Colon (tissue), 2 donors: Measurements from ENCODE around the gene KLF14.
"Not testable (repeated sequence)": the region's sequence is repeated elsewhere in the genome, so short reads cannot be mapped to it uniquely, and the experiment has no call there.

ENCODE experiments used
- FAIRE-seq: peaks from 2 replicates; lab custom pipeline; 2012; peaks lifted over from hg19 to GRCh38; lab: Jason Lieb, UNC
- donor health status: control.
- donor health status: control.

The KLF14 gene

GRCh38 chr7:130733931-130734814, at the start of gene KLF14:
Gene KLF14, minus strand, starts transcription at chr7:130734207. Its CDS starts 174 bp downstream, at chr7:130734033.
- FAIRE-seq, result no peak

- no peak for FAIRE-seq
Observed at GRCh38 chr7:130781346-130781745, 47.3 kb upstream of the KLF14 start.

GRCh38 chr7:130777426-130777825, 43.4 kb upstream of the KLF14 start:
- no peak for FAIRE-seq

- not testable (repeated sequence) for FAIRE-seq
Observed at GRCh38 chr7:130772456-130772855, 38.4 kb upstream of the KLF14 start.

- no peak for FAIRE-seq
Observed at GRCh38 chr7:130768854-130769253, 34.8 kb upstream of the KLF14 start.

GRCh38 chr7:130764569-130764968, 30.6 kb upstream of the KLF14 start:
- not testable (repeated sequence) for FAIRE-seq

GRCh38 chr7:130758429-130759056, 24.5 kb upstream of the KLF14 start:
- FAIRE-seq, result peak; percentile 84

- FAIRE-seq, result no peak
Observed at GRCh38 chr7:130756316-130756715, 22.3 kb upstream of the KLF14 start.

- FAIRE-seq, result no peak
Observed at GRCh38 chr7:130752424-130752823, 18.4 kb upstream of the KLF14 start.

GRCh38 chr7:130750755-130751154, 16.7 kb upstream of the KLF14 start:
- FAIRE-seq, result no peak

- no peak for FAIRE-seq
Observed at GRCh38 chr7:130748531-130749389, 14.8 kb upstream of the KLF14 start.

- FAIRE-seq, result no peak
Observed at GRCh38 chr7:130741331-130741995, 7.5 kb upstream of the KLF14 start.

- no peak for FAIRE-seq
Observed at GRCh38 chr7:130740606-130741005, 6.6 kb upstream of the KLF14 start.

- no peak for FAIRE-seq
Observed at GRCh38 chr7:130736298-130736900, 2.4 kb upstream of the KLF14 start.

- peak; percentile 21 for FAIRE-seq
Observed at GRCh38 chr7:130734815-130735716, 1.1 kb upstream of the KLF14 start.

GRCh38 chr7:130732980-130733930, 752 bp downstream of the KLF14 start:
- no peak for FAIRE-seq

GRCh38 chr7:130723784-130724183, 10.2 kb downstream of the KLF14 start:
- no peak for FAIRE-seq

- no peak for FAIRE-seq
Observed at GRCh38 chr7:130721486-130722277, 12.3 kb downstream of the KLF14 start.
